ENCODE measurements around the gene ZC3H12A.

DNA sequence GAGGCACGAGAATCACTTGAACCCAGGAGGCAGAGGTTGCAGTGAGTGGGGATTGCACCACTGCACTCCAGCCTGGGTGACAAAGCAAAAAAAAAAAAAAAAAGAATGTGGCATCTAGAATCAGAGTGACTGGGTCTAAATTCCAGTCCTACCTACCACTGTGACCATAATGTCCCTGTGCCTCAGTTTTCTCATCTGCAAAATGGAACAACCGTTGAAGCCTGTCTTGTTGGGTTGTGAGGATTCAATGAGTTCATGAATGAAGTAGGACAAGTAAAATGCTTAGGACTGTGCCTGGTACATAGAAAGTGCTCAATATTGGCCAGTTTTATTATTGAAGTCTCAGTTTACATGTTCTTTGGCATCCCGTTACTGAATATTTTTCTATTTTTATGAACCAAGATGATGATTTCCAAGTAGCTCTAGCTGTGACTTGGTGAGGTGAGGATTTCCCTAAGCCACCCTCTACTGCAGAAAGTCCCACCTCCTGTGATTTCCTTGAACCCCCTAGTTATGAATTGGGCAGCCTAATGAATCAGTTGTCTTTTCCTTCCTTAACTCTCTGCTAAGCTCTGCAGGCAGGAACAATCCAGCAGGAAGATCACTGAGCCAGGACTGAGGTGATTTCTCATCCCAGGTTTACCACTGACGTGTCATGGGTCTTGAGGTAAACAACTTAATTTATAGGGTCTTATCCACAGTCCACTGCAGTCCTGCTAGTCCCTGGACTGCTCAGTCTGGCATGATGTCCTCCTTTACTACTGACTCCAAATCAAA lies 59.1 kb downstream of the ZC3H12A start:
- TF ChIP-seq, protein P1, sequence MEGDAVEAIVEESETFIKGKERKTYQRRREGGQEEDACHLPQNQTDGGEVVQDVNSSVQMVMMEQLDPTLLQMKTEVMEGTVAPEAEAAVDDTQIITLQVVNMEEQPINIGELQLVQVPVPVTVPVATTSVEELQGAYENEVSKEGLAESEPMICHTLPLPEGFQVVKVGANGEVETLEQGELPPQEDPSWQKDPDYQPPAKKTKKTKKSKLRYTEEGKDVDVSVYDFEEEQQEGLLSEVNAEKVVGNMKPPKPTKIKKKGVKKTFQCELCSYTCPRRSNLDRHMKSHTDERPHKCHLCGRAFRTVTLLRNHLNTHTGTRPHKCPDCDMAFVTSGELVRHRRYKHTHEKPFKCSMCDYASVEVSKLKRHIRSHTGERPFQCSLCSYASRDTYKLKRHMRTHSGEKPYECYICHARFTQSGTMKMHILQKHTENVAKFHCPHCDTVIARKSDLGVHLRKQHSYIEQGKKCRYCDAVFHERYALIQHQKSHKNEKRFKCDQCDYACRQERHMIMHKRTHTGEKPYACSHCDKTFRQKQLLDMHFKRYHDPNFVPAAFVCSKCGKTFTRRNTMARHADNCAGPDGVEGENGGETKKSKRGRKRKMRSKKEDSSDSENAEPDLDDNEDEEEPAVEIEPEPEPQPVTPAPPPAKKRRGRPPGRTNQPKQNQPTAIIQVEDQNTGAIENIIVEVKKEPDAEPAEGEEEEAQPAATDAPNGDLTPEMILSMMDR (IDR thresholded peaks at IDR 0.05; ENCODE audit: low read depth, low read length) = no peak
- no peak for TF ChIP-seq EZH2phosphoT487 (IDR thresholded peaks at IDR 0.05; ENCODE audit: low read depth)
